Endothelial cell (in vitro differentiated cells): ENCODE measurements around the gene RALGAPB. TPM values are rescaled to one million over a fixed set of nuclear protein-coding genes. Genes with fewer than 3 reads are reported as not detected.

Source experiments
- DNase-seq: peaks from one replicate; pipeline ENCODE4 v3.0.0; 2021; ENCODE audit warnings: low spot score
- H3K27ac Mint-ChIP-seq: one replicate; pipeline ENCODE4 v1.8.0; 2021; ENCODE audit warnings: mixed read lengths, inconsistent platforms; ENCODE audit not compliant: unreplicated experiment
- H3K27me3 Mint-ChIP-seq: one replicate; pipeline ENCODE4 v1.8.0; 2021; ENCODE audit warnings: mild to moderate bottlenecking, moderate library complexity, mixed read lengths, inconsistent platforms; ENCODE audit not compliant: unreplicated experiment
- H3K36me3 Mint-ChIP-seq: one replicate; pipeline ENCODE4 v1.8.0; 2021; ENCODE audit warnings: mild to moderate bottlenecking, low read depth, mixed read lengths, inconsistent platforms; ENCODE audit not compliant: unreplicated experiment
- H3K4me1 Mint-ChIP-seq: one replicate; pipeline ENCODE4 v1.8.0; 2021; ENCODE audit warnings: mild to moderate bottlenecking, mixed read lengths, inconsistent platforms; ENCODE audit not compliant: unreplicated experiment
- H3K4me3 Mint-ChIP-seq: one replicate; pipeline ENCODE4 v1.8.0; 2021; ENCODE audit warnings: mild to moderate bottlenecking, mixed read lengths, inconsistent platforms; ENCODE audit not compliant: unreplicated experiment
- H3K9me3 Mint-ChIP-seq: one replicate; pipeline ENCODE4 v1.8.0; 2021; ENCODE audit warnings: mixed read lengths, inconsistent platforms; ENCODE audit not compliant: unreplicated experiment
- total RNA-seq: library from RNA; stranded (reverse); fragmentation: NEBNext Ultra II Directional; extraction: Animal tissue kit (Norgen Biotek cat#: 25700); gene quantifications from one replicate; pipeline ENCODE4 v1.2.1, GENCODE V29; 2021; ENCODE audit not compliant: unreplicated experiment
- TF ChIP-seq, protein P1 (sequence below): fragments of 200-600 bp; sonication (generic); IDR thresholded peaks from one replicate; pipeline ENCODE4 v1.5.0; 2021; ENCODE audit warnings: antibody characterized with exemption; ENCODE audit not compliant: unreplicated experiment

The RALGAPB gene
- total RNA-seq, 1 donor from 2014 or later = 46.0 TPM

DNA sequence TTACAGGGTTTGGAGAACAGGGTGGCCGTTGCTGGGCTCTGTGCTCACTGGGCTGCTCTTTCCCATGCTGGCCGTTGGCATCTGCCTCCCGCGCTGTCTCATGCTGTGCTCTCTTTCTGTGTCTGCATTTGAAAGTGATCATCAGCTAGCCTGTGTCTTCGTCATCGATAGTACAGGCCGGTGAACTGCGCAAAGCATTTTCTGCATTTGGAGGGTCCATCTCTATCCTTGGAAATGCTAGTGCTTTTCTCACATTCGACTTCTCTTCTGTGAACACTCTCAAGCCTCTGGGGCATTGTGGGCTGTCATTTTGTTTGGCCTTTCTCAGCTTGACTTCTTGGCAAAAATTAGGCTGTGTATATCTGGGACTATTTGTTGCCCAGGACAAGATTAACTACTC lies 30.7 kb upstream of the RALGAPB start:
- H3K4me1 Mint-ChIP-seq = no peaks in the 10 kb centered on the region
- H3K36me3 Mint-ChIP-seq = no peaks in the 10 kb centered on the region
- DNase-seq = no peak
- no peak overlapping the region for H3K4me3 Mint-ChIP-seq
- no peak overlapping the region for H3K27ac Mint-ChIP-seq
- TF ChIP-seq, protein P1, sequence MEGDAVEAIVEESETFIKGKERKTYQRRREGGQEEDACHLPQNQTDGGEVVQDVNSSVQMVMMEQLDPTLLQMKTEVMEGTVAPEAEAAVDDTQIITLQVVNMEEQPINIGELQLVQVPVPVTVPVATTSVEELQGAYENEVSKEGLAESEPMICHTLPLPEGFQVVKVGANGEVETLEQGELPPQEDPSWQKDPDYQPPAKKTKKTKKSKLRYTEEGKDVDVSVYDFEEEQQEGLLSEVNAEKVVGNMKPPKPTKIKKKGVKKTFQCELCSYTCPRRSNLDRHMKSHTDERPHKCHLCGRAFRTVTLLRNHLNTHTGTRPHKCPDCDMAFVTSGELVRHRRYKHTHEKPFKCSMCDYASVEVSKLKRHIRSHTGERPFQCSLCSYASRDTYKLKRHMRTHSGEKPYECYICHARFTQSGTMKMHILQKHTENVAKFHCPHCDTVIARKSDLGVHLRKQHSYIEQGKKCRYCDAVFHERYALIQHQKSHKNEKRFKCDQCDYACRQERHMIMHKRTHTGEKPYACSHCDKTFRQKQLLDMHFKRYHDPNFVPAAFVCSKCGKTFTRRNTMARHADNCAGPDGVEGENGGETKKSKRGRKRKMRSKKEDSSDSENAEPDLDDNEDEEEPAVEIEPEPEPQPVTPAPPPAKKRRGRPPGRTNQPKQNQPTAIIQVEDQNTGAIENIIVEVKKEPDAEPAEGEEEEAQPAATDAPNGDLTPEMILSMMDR = no peak
- H3K9me3 Mint-ChIP-seq = no peaks in the 10 kb centered on the region
- H3K27me3 Mint-ChIP-seq = peaks cover 2% of the 10 kb centered on the region

DNA sequence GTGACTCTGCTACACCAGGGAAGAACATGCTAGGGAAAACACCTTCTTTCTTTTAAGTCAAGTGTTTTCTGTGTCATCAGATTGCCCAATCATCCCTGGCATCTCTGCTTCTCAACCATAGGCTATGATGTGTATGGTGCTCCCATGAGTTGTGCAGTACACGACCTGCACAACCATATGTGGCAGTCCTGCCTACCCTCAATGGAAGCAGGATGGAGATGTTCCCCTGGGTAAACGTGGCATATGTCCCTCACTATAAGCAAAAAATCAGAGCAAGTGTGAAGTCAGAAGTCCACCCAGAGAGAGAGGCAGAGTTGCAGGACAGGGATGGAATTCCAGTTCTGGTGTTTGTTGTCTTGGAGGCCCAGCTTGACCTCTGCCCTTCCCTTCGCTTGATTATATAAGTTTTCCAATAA lies 27.3 kb upstream of the RALGAPB start:
- Mint-ChIP-seq H3K27ac (no peak overlapping the region), H3K4me1 (peaks cover 27% of the 10 kb centered on the region), H3K4me3 (no peak overlapping the region), H3K9me3 (no peaks in the 10 kb centered on the region), H3K36me3 (peaks cover 15% of the 10 kb centered on the region), H3K27me3 (peaks cover 3% of the 10 kb centered on the region)
- TF ChIP-seq, protein P1 = no peak
- no peak for DNase-seq

DNA sequence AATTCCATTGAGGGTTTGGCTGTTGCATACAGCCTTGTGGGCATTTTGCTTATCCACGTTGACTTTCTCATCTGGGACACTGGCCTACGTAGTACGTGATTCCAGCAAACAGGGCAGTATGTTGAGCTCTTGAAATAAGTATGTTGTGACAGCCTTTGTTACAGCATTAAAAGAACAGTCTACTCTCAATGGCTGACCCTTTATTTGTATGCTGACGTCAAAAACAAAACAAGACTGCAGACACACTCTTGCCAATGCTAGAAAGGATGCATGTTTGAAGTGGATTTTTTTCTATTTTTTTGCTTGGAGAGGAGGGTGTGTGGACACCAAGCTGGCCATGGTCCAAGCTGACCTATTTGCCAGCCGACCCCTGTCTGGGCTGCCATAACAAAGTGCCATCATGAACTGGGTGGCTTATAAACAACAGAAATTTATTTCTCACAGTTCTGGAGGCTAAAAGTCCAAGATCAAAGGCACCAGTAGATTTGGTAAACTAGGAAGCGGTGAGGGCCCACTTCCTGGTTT lies 26.7 kb upstream of the RALGAPB start:
- peaks cover 27% of the 10 kb centered on the region for H3K4me1 Mint-ChIP-seq
- DNase-seq = no peak
- H3K27ac Mint-ChIP-seq = peak overlapping the region; percentile 31
- peak overlapping the region; percentile 86 for H3K4me3 Mint-ChIP-seq
- H3K27me3 Mint-ChIP-seq = peaks cover 3% of the 10 kb centered on the region
- TF ChIP-seq, protein P1 = no peak
- H3K9me3 Mint-ChIP-seq = no peaks in the 10 kb centered on the region
- H3K36me3 Mint-ChIP-seq = peaks cover 21% of the 10 kb centered on the region

DNA sequence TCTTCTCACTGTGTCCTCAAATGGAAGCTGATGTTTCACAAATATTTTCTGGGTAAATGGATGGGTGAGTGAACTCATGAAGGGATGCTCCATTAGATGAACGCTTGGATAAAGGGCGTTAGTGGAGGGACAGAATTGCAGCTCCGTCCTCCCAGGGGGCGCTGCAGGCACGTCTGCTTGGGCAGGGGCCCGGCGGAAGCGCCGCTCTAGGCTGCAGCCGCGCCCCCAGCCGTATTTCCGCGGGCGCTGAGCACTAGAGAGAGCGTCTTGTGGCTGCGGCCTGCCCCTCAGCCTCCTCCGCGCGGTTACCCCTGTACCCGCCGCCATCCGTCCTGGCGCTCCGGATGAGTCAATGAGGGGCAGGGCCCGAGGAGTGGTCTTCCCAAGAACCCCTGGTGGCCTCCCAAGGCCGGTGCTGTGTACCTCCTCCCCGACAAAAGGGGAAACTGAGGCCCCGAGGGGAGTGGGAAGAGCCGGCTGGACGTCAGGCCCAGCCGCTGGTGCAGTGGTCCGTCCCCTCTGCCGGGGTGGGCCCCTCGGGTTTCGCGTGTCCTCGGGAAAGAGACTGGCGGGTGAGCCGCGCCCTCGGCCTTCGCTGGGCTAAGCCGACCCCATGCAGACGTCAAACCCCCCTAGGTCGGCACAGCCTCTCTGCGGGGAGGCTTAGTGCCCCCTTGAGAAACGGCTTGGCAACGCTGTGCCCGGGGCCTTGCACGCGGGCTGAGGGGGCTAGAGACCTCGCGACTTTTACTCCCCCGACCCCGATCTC lies 26.0 kb upstream of the RALGAPB start:
- H3K27ac Mint-ChIP-seq = peak overlapping the region; percentile 61
- H3K36me3 Mint-ChIP-seq = peaks cover 21% of the 10 kb centered on the region
- peak; percentile 96 for DNase-seq
- peak overlapping the region; percentile 86 for H3K4me3 Mint-ChIP-seq
- peaks cover 3% of the 10 kb centered on the region for H3K27me3 Mint-ChIP-seq
- H3K9me3 Mint-ChIP-seq = no peaks in the 10 kb centered on the region
- TF ChIP-seq, protein P1 = peak; percentile 88
- peaks cover 27% of the 10 kb centered on the region for H3K4me1 Mint-ChIP-seq

DNA sequence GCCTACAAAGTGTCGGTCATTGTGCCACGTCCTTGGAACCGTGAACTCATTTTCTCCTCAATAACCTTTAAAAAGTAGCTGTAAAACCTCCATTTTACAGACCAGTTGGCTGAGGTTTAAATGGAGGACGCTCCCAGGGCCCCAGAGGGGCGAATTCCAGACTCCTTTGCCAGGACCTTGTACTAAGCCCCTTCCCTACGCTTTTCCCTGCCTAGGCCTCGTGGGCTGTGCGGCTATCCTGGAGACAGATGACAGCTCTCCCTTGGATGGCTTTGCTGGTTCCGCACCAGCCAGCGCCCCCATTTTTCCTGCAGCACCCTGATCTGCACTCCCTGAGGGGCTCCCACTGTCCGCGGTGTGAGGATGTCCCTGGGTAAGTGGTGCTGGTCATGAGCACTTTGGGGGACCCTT lies 25.4 kb upstream of the RALGAPB start:
- no peak for DNase-seq
- TF ChIP-seq, protein P1 = no peak
- H3K4me1 Mint-ChIP-seq = peaks cover 28% of the 10 kb centered on the region
- no peaks in the 10 kb centered on the region for H3K9me3 Mint-ChIP-seq
- H3K4me3 Mint-ChIP-seq = peak overlapping the region; percentile 86
- peak overlapping the region; percentile 61 for H3K27ac Mint-ChIP-seq
- H3K27me3 Mint-ChIP-seq = peaks cover 3% of the 10 kb centered on the region
- H3K36me3 Mint-ChIP-seq = peaks cover 26% of the 10 kb centered on the region
